Esophagus (tissue), 2 donors: ENCODE data around the gene LGALS4. TPM values are rescaled to one million over a fixed set of nuclear protein-coding genes. Genes with fewer than 3 reads are reported as not detected.
"Not testable (repeated sequence)": the region's sequence is repeated elsewhere in the genome, so short reads cannot be mapped to it uniquely, and the experiment has no call there.

ENCODE experiments used
- H3K27ac ChIP-seq, 2 donors: one replicate each; pipeline ENCODE4 v1.5.1; 2013; ENCODE audit warnings: low read depth in 2 of 2, mild to moderate bottlenecking in 2 of 2, inconsistent platforms in 1 of 2, low read length in 1 of 2, moderate library complexity in 1 of 2
- H3K27me3 ChIP-seq, 2 donors: one replicate each; pipeline ENCODE4 v1.6.1; 2013; ENCODE audit warnings: low read length in 2 of 2, control low read depth in 1 of 2, mild to moderate bottlenecking in 1 of 2; ENCODE audit not compliant: insufficient read depth in 2 of 2, control insufficient read depth in 1 of 2
- H3K36me3 ChIP-seq, 2 donors: one replicate each; pipeline ENCODE4 v1.6.1; 2013; ENCODE audit warnings: low read length in 1 of 2; ENCODE audit not compliant: control insufficient read depth in 2 of 2, insufficient read depth in 2 of 2
- H3K4me1 ChIP-seq, 2 donors: one replicate each; pipeline ENCODE4 v1.6.1; 2013; ENCODE audit warnings: low read length in 1 of 2; ENCODE audit not compliant: control insufficient read depth in 2 of 2, insufficient read depth in 2 of 2
- H3K4me3 ChIP-seq, 2 donors: one replicate each; pipeline ENCODE4 v1.5.1; 2013; ENCODE audit warnings: low read length in 2 of 2, mild to moderate bottlenecking in 2 of 2, low read depth in 1 of 2, moderate library complexity in 1 of 2
- H3K9me3 ChIP-seq, 2 donors: one replicate each; pipeline ENCODE4 v1.6.1; 2013; ENCODE audit warnings: mild to moderate bottlenecking in 2 of 2, low read depth in 1 of 2, low read length in 1 of 2, moderate library complexity in 1 of 2; ENCODE audit not compliant: control insufficient read depth in 2 of 2, insufficient read depth in 1 of 2
- WGBS, 2 donors: extraction: QIAGEN DNeasy Blood & Tissue Kit; methylation state at CpG; one replicate each; pipeline ENCODE4 v1.1.7; 2013; 5-methylcytosine and 5-hydroxymethylcytosine counted together
- polyA plus RNA-seq, 2 donors: library from polyadenylated mRNA; stranded (reverse); fragments of 200-250 nt; gene quantifications; one replicate each; pipeline ENCODE4 v1.2.3, GENCODE V29; 2013
- donor health status: healthy with polysubstance abuse.
- donor health status: Bipolar disorder and iron deficiency.

Gene LGALS4
- polyA plus RNA-seq, 2 donors = 0.66 to 2.3 TPM

DNA sequence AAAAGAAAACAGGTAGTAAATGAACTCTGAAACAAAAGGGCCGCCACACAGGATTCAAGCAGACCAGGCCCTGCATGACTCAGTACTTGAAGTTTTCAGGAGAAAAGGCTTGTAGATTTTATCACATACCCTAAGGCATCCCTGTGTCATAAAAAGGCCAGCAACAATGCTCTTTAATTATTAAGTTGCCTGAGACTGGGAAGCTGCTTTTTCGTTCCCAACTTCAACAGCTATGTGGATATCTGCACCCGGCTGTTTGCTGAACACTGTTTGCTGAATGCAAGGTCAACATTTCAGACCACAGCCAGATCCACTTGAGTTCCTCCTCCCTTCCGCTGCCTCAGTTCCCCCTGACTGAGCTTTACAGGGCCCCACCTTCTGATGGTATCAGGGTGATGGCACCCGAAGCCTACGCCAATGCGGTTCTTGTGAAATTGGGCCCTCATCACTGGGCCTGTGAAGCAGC lies 24.9 kb upstream of the LGALS4 start:
- Histone ChIP-seq H3K4me3 (no peak overlapping the region), H3K27me3 (no peaks in the 10 kb centered on the region), H3K4me1 (peaks cover 0 to 13% of the 10 kb centered on the region in 2 donors), H3K27ac (peak overlapping the region; percentile 88 to 92), H3K36me3 (peaks cover 29 to 58% of the 10 kb centered on the region in 2 donors), H3K9me3 (no peaks in the 10 kb centered on the region)
- WGBS, 2 donors = 56 to 59% methylated on average over 7 of the region's 7 CpGs

DNA sequence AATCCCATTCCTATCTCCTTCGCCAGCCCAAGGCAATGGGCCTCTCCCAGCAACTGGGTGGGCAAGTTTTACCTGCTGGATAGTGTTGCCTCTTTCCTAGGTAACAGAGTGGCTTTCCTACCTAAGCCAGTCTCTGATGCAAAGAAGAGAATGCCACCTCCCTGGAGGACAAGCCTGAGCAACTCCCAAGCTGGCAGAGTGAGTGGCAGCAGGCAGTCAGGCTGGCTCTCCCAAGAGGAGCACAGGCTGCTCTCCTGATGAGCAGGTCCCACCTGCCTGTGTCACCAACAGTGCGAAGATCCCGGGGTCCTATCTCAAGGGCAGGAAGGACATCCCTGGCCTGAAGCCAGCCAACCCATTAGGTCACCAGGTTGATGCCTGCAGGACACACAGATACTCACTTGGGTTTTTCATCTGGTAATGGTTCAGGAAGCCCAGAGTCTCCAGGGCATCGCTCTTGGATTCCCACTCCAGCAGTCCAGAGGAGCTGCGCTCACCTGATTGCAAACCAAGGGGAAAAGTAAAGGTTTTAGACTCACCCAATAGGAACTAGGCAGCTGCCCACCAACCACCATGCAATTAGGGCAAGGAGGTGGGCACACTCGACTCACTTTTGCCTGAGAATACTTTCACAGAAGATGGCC lies 24.4 kb upstream of the LGALS4 start:
- Histone ChIP-seq H3K27ac (peak overlapping the region; percentile 88 to 92), H3K9me3 (no peaks in the 10 kb centered on the region), H3K36me3 (peaks cover 24 to 53% of the 10 kb centered on the region in 2 donors), H3K27me3 (no peaks in the 10 kb centered on the region), H3K4me1 (peaks cover 0 to 13% of the 10 kb centered on the region in 2 donors), H3K4me3 (no peak overlapping the region)
- 60 to 73% methylated on average over 6 of the region's 6 CpGs for WGBS, 2 donors

GRCh38 chr19:38836159-38836982 lies 23.6 kb upstream of the LGALS4 start:
- peaks cover 21 to 50% of the 10 kb centered on the region in 2 donors for H3K36me3 ChIP-seq
- no peaks in the 10 kb centered on the region for H3K27me3 ChIP-seq
- peak overlapping the region; percentile 88 to 92 for H3K27ac ChIP-seq
- H3K9me3 ChIP-seq = no peaks in the 10 kb centered on the region
- 51 to 57% methylated on average over 8 of the region's 8 CpGs for WGBS, 2 donors
- no peak overlapping the region for H3K4me3 ChIP-seq
- H3K4me1 ChIP-seq = peaks cover 0 to 13% of the 10 kb centered on the region in 2 donors

DNA sequence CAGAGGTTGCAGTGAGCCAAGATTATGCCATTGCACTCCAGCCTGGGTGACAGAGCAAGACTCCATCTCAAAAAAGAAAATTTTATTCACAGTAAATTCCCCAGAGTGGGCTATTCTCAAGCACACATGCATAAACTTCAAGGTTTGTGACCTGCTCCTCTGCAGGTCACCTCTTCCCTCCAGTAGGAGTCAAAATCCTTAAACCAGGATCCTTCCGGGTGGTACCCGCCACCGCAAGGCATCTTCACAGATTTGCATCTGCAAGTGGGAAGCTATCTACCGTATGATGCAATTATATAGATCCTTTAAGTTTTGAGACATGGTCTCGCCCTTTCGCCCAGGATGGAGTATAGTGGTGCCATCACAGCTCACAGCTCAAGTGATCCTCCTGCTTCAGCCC lies 21.8 kb upstream of the LGALS4 start:
- Histone ChIP-seq H3K4me1 (peaks cover 2 to 13% of the 10 kb centered on the region in 2 donors), H3K4me3 (no peak overlapping the region), H3K9me3 (no peaks in the 10 kb centered on the region), H3K27ac (no peak overlapping the region), H3K27me3 (no peaks in the 10 kb centered on the region), H3K36me3 (peaks cover 16 to 37% of the 10 kb centered on the region in 2 donors)
- WGBS, 2 donors = 94 to 95% methylated on average over 6 of the region's 6 CpGs

DNA sequence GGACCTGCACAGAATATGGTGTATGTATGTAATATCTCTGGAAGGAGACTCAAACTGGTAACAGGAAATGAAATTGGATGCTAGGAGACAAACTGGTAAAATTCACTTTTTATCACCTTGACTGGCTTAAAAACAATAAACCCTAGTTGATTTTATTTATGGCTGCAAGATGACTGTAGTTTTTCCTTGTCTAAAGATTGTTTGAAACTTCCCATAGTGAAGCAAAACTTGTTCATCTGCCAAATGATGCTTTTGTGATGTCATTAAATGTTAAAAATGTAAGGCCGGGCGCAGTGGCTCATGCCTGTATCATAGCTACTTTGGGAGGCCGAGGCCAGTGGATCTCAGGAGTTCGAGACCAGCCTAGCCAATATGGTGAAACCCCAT lies 21.4 kb upstream of the LGALS4 start:
- peaks cover 2 to 13% of the 10 kb centered on the region in 2 donors for H3K4me1 ChIP-seq
- H3K36me3 ChIP-seq = peaks cover 16 to 32% of the 10 kb centered on the region in 2 donors
- 89 to 96% methylated on average over 4 of the region's 4 CpGs for whole genome bisulfite sequencing, 2 donors

DNA sequence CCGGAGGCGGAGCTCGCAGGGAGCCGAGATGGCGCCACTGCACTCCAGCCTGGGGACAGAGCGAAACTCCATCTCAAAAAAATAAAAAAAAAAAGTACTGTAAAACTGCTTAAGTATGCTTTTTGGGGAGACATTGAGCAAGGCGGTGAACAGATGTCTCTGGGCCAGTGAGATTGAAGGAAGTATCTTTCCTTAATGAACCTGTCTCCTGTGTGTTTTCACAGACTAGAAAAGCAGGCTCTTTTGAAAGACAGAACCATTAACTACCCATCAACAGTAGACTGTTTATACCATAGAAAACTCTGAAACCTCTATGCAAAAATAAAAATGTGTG lies 20.3 kb upstream of the LGALS4 start:
- Histone ChIP-seq H3K27ac (peak overlapping the region; percentile 26 to 78), H3K4me3 (no peak overlapping the region), H3K4me1 (peaks cover 2 to 12% of the 10 kb centered on the region in 2 donors), H3K36me3 (peaks cover 11 to 22% of the 10 kb centered on the region in 2 donors), H3K27me3 (no peaks in the 10 kb centered on the region), H3K9me3 (no peaks in the 10 kb centered on the region)
- 88 to 91% methylated on average over 7 of the region's 7 CpGs for WGBS, 2 donors

More for the DNA sequence above, 21.4 kb upstream of the LGALS4 start:
- no peaks in the 10 kb centered on the region for H3K27me3 ChIP-seq
- no peak overlapping the region for H3K4me3 ChIP-seq
- no peak overlapping the region for H3K27ac ChIP-seq
- H3K9me3 ChIP-seq = no peaks in the 10 kb centered on the region

DNA sequence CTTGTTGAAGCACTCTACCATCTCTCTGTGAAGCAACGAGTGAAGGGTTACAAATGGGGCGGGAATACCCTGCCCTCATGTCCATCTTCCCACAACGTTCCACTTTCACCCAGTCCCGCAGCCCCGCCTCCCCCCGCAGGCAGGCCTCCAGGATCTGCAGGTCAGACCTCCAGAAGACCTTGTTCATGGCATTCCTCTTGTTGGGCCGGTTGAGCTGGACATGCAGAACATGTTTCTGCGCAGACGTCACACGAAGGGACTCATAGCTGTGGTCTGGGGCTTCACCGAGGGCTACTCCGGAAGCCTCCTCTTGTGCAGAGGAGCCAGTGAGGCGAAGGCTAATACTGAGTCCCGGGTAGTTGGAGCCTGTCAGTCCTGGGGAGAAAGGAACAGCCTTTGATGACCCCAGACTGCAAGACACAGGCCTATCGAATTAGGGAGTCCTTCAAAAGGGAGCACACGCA lies 18.4 kb upstream of the LGALS4 start:
- H3K4me3 ChIP-seq = peak overlapping the region; percentile 76 to 79
- H3K36me3 ChIP-seq = peaks cover 3 to 11% of the 10 kb centered on the region in 2 donors
- H3K9me3 ChIP-seq = no peaks in the 10 kb centered on the region
- H3K27ac ChIP-seq = peak overlapping the region; percentile 94 to 97
- WGBS, 2 donors = 2% methylated on average over 16 of the region's 16 CpGs
- H3K4me1 ChIP-seq = peaks cover 0 to 2% of the 10 kb centered on the region in 2 donors
- no peaks in the 10 kb centered on the region for H3K27me3 ChIP-seq

DNA sequence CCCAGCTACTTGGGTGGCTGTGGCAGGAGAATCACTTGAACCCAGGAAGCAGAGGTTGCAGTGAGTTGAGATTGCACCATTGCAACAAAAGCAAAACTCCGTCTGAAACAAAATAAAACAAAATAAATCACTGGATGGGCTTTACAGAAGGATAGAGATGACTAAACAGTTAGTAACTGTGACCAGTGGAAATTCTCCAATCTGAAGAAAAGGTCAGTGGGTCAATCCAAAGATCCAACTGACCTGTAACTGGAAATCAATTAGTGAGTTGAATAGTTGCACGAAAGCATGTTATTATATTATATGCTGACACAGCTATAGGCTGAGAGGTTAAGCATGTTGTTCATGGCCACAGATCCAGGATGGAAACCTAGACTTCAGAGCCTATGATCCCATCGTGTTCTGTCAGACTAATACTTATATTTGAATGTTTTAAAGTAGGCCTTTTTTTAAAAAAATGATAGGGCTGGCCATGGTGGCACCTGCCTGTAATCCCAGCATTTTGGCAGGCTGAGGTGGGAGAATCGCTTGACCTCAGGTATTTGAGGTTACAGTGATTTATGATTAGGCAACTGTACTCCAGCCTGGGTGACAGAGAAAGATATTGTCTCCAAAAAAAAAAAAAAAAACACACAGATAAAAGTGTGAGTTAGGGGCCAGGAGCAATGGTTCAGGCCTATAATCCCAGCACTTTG lies 17.4 kb upstream of the LGALS4 start:
- Histone ChIP-seq H3K4me1 (peaks cover 0 to 2% of the 10 kb centered on the region in 2 donors), H3K9me3 (no peaks in the 10 kb centered on the region), H3K27ac (no peak overlapping the region), H3K27me3 (no peaks in the 10 kb centered on the region), H3K36me3 (peaks cover 3% of the 10 kb centered on the region in 2 donors), H3K4me3 (no peak overlapping the region)
- 63 to 75% methylated on average over 4 of the region's 4 CpGs for WGBS, 2 donors

- WGBS, 2 donors = 94% methylated on average over 7 of the region's 7 CpGs
- H3K4me1 ChIP-seq, H3K36me3 ChIP-seq: not testable (repeated sequence)
These were observed 16.5 kb upstream of the LGALS4 start for GRCh38 chr19:38829203-38829602.

More at GRCh38 chr19:38829203-38829602, 16.5 kb upstream of the LGALS4 start:
- H3K27me3 ChIP-seq, H3K9me3 ChIP-seq, H3K27ac ChIP-seq, H3K4me3 ChIP-seq: not testable (repeated sequence)
